Upper lobe of left lung (tissue), 4 donors: ENCODE measurements around the gene GRIK3.

ENCODE experiments used
- EP300 ChIP-seq, 4 donors: sonication (generic); formaldehyde crosslinking; IDR thresholded peaks; one replicate each; pipeline ENCODE4 v1.5.1; 2017; ENCODE audit warnings: antibody characterized with exemption in 4 of 4, control low read depth in 2 of 4
- POLR2A ChIP-seq, 4 donors: fragments of 450-650 bp; IDR thresholded peaks; one replicate each; pipeline ENCODE4 v1.5.1; 2016 to 2017; ENCODE audit warnings: antibody characterized with exemption in 4 of 4, mild to moderate bottlenecking in 2 of 4
- POLR2AphosphoS5 ChIP-seq, 2 donors: sonication (generic); formaldehyde crosslinking; IDR thresholded peaks; one replicate each; pipeline ENCODE4 v1.5.1; 2017; ENCODE audit warnings: antibody characterized with exemption in 2 of 2
- TF ChIP-seq, protein P1 (sequence below), 6 experiments: fragments of 450-650 bp in 4 of 6; fragments of 200-600 bp in 2 of 6; sonication (generic) in 2 of 6; IDR thresholded peaks; one replicate each; pipeline ENCODE4 v1.5.1; 2016 to 2019; ENCODE audit warnings: antibody characterized with exemption in 6 of 6

- no peak for TF ChIP-seq POLR2AphosphoS5 (IDR thresholded peaks at IDR 0.05)
- TF ChIP-seq, protein P1, sequence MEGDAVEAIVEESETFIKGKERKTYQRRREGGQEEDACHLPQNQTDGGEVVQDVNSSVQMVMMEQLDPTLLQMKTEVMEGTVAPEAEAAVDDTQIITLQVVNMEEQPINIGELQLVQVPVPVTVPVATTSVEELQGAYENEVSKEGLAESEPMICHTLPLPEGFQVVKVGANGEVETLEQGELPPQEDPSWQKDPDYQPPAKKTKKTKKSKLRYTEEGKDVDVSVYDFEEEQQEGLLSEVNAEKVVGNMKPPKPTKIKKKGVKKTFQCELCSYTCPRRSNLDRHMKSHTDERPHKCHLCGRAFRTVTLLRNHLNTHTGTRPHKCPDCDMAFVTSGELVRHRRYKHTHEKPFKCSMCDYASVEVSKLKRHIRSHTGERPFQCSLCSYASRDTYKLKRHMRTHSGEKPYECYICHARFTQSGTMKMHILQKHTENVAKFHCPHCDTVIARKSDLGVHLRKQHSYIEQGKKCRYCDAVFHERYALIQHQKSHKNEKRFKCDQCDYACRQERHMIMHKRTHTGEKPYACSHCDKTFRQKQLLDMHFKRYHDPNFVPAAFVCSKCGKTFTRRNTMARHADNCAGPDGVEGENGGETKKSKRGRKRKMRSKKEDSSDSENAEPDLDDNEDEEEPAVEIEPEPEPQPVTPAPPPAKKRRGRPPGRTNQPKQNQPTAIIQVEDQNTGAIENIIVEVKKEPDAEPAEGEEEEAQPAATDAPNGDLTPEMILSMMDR (IDR thresholded peaks at IDR 0.05): no peak
- TF ChIP-seq POLR2A (IDR thresholded peaks at IDR 0.05): no peak
- no peak for TF ChIP-seq EP300 (IDR thresholded peaks at IDR 0.05)
Observed at GRCh38 chr1:36863061-36863460, 171.3 kb downstream of the GRIK3 start.
